HG02870 (cell line): Measurements from ENCODE around the gene CD3E.
"Not testable (repeated sequence)": the region's sequence is repeated elsewhere in the genome, so short reads cannot be mapped to it uniquely, and the experiment has no call there.

Source experiments
- ATAC-seq: cut with Tn5 transposase; IDR thresholded peaks from one replicate; pipeline ENCODE4 v1.9.1; 2021; ENCODE audit warnings: mild to moderate bottlenecking, moderate library complexity; ENCODE audit not compliant: unreplicated experiment

CD3E gene

DNA sequence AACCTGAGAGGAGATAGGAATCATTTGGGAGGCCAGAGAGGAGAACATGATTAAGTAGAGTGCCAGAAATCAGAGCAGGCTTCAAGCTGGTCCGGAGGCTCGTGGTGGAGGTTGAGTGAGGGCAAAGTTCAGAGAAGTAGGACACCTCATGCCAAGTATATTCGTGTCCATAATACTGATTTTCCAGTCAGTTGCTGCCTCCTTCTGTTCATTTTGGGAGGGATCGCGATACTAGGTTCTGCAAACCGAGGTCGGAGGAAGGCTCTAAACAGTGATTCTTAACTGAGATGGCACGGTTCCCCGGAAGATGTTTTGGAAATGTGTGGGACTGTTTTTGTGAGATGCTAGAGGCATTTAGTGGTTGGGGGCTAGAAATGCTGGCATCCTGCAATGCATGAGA lies 13.6 kb upstream of the CD3E start:
- ATAC-seq: no peak

DNA sequence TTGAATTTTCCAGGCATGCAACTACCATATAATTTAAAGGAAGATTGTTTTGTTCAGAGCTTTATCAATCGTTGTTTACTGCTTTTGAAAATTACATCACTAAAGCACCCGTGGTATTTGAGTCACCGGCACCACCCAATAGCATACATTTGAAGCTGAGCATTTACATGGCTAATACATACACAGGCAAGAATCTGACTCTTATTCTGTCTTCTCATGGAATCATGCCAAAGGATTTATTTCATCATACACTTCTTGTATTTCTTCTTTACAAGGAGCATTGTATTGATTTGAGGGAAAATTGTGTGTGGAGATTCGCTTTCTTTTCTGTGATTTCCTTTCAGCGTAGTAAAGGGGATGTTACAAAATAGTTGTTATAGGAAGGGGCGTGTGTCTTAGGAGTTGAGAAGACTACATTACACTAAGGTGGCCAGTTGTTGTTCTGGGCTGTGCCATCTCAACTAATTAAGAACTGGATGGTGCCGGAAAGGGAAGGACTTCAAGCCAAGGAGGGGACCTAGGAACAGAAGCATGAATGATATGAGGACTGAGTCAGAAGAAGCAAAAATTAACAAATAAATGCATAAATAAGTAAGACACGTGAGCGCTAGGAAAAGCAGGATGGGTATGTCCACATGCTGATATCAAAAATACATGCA lies 12.9 kb upstream of the CD3E start:
- no peak for ATAC-seq

DNA sequence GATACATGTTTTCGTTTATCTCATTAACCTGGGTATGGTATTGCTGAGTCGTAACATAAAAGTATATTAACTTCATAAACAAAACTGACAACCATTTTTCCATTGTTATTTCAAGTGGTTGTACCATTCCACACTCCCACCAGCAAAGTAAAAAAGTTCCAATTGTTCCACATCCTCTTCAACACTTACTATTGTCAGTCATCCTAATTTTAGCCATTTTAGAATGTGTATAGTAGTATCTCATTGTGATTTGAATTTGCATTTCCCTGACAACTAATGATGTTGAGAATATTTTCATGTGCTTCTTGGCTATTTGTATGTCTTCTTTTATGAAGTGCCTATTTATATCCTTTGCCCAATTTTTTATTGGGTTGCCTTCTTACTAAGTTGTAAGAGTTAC lies 10.5 kb upstream of the CD3E start:
- ATAC-seq: no peak

DNA sequence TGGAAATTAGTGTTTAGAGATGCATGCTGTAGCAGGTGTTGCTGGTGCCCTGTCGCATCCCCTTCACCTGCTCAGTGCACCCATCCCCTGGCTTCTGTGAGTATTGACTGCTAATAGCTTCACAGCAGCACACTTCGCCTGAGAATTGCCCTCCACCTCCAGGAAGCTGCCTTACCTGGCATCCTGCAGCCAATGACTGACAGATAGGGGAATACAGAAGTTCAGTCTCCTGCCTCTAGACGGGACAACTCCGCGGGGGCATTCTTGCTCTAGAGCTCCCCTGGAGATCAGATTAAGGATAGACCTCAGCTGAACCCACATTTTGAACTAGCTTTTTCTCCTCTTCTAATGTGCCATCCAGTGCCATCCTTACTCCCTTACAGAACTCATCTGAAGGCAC lies 9.3 kb upstream of the CD3E start:
- ATAC-seq: no peak

DNA sequence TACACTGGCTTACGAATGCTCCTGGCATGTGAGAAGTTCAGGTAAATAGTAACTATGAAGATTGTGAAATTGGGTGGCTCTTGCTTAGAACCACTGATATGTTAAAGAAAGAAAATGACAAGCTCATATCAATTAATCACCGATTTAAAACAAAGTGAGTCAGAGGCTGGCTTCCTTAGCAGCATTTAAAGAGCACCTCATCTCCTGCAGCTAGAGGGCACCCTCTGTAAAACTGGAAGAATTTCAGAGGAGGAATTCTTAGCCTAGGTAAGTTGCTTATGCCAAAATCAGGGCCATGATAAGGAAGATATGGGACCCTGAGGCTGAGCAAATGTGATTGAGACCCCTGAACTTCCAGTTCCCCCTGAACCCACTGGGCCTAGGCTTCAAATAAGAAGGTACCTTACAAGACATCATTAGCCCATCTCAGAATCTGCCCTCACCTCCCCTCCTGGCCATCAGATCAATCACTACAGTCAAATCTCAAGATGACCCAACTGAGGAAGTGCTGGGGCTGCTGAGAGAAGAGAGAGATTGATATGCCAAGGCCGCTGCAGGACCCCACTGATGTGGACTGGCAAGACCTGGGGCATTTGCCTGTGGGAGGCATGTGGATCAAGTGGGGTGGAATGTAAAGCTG lies 8.6 kb upstream of the CD3E start:
- ATAC-seq: no peak

DNA sequence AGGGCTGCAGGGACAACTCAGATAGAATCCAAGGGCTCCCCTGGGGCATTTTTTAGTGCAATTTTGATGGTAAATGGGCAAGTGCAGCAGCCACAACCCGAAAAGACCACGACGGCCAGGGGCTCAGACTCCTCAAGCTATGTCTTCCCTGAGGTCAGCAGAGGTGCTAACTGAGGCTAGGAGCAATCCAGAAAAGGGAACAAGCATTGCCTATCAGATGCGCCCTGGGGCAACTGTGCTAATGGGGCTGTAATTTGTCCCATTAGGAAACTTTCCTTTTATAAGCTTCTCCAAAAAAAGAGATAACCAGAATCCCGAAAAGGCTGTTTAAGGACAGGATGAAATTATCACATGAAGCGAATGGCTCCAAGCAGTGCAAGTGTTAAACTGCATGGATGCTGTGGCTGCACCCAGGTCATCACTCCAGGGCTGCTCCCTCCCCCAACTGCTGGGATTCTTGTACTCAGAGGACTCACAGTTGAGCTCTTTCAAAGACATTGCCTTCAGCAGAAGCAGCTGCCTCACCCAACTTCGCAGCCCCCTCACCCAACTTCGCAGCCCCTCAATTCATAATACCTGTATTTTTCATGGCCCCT lies 2.8 kb upstream of the CD3E start:
- ATAC-seq: no peak

DNA sequence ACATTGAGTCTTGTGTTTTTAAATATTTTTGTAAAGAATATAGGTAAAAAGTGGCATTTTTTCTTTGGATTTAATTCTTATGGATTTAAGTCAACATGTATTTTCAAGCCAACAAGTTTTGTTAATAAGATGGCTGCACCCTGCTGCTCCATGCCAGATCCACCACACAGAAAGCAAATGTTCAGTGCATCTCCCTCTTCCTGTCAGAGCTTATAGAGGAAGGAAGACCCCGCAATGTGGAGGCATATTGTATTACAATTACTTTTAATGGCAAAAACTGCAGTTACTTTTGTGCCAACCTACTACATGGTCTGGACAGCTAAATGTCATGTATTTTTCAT lies 333 bp upstream of the CD3E start:
- ATAC-seq: no peak

DNA sequence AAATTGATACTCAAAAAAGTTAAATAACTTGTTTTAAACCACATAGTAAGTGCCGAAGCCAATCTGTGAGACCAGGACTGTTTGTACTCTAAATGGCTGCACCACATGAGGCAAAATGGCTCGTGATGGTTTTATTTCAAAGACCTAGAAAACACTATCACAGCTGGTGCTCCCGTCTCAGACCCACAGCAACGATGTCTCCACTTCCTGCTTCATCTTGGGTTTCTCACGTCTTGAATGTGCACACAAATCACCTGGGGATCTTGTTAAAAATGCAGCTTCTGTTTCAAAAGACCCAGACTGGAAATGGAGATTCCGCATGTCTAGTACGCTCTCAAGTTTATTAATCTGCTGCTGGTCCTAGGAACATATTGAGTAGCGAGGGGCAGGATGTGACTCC lies 1.2 kb downstream of the CD3E start:
- ATAC-seq: no peak

DNA sequence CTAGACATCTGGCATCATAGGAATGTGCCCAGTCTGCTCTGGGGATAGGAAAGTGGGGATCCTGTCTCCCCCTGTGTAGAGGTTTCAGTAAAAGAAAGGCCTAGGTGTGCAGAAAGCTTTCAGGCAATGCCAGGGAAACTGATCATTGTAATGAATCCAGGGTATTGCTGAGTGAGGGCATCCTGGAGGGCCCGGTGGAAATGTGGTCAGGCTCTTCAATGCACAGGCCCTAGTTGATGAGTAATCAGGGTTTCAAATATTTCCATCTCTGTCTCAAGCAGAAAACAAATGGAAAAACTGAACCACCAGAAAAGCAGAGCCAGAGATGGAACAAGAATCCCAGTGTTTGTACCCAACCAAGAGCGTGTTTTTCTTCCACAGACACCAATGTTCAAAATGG lies 2.0 kb downstream of the CD3E start:
- no peak for ATAC-seq

DNA sequence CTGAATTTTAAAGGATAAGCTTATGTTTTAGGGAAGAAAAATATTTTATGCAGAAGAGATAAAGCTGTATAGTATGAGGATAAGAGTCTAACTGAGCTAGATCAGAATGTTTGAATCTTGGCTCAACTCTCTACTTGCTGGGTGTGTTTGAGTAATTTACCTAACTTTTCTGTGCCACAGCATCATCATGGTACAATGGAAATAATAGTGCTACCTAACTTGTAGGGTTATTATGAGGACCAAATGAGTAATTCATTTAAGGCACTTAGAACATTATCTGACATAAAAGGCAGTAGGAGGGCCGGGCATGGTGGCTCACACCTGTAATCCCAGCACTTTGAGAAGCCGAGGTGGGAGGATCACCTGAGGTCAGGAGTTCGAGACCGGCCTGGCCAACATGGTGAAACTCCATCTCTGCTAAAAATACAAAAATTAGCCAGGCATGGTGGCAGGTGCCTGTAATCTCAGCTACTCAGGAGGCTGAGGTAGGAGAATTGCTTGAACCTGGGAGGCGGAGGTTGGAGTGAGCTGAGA lies 4.5 kb downstream of the CD3E start:
- not testable (repeated sequence) for ATAC-seq

DNA sequence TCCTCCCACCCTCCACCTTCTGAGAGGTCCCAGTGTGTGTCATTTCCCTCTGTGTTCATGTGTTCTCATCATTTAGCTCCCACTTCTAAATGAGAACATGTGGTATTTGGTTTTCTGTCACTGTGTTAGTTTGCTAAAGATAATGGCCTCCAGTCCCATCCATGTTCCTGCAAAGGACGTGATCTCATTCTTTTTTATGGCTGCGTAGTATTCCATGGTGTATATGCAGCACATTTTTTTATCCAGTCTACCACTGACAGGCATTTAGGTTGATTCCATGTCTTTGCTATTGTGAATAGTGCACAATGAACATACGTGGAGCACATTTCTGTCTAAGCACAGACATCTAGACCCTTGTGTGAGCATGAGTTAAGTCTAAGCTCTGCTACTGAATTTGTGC lies 5.7 kb downstream of the CD3E start:
- ATAC-seq: no peak

DNA sequence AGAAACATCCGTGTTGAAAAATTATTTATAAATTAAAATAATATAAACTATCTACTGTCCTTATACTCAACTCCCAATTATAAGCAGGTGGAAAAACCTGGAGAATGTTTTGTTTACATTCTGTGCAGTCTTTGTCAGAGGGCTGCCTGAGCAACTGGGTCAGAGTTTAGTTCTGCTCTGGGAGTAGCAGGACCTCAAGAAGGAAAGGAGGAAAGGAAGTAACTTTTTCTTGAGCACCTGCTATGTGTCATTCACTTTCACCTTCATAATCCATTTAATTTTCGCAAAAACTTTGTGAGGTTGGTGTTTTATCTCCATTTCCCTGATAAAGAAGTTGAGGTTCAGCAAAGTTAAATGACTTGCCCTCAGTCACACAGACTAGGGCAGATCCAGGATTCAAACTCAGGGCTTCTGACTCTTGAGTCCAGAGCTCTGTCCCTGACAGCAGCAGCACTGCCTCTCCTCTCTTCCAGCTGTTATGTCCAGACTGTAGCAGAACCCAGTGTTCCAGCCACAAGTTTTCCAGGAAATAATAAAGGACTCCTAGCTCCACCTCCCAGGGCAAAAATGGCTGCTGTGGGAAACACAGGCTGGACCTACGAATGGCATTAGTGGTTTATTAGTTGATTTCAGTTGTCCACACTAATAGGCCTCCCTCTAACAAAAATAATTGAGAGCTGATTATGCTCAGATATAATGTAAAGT lies 6.4 kb downstream of the CD3E start:
- no peak for ATAC-seq

DNA sequence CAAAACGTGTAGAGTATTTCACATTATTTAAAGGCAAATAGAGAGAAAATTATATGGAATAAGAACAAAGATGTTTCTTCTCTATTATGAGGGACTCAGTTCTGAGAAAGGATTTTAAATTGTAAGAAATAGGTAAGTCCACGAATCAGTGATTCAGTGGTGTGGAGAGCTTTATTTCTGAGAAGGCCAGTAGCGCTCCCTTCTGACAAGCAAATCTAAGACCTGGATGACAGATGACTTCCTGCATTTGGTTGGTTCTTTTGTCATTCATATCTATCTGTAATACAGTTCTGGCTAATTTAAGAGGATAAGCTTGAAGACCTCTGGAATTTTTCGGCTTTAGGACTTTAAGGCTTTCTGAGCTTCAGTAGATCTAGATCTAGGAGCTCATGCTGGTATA lies 7.0 kb downstream of the CD3E start:
- no peak for ATAC-seq

DNA sequence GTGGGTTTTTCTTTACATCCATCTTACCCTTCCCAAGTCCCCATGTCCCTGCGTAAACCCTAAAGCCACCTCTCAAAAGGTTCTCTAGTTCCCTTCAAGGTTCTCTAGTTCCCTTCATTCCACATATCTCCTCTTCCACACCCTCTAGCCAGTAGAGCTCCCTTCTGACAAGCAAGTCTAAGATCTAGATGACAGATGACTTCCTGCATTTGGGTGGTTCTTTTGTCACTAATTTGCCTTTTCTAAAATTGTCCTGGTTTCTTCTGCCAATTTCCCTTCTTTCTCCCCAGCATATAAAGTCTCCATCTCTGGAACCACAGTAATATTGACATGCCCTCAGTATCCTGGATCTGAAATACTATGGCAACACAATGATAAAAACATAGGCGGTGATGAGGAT lies 7.8 kb downstream of the CD3E start:
- no peak for ATAC-seq

DNA sequence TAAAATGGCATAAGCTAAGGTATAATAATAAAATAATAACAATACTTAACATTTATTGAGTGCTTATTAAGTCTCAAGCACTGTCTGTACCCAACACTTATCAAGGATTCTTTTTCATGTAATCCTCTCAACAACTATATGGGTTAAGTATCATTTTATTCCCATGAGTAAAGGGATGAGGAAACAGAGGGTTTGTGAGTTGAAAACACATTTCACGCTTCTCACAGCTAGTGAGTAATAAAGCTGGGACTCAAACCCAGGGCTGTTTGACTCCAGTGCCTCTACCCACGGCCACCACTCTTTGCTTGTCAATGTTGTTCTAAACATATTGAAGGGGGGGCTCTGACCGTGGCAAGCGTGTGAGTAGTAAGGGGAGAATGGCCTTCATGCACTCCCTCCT lies 8.7 kb downstream of the CD3E start:
- no peak for ATAC-seq

DNA sequence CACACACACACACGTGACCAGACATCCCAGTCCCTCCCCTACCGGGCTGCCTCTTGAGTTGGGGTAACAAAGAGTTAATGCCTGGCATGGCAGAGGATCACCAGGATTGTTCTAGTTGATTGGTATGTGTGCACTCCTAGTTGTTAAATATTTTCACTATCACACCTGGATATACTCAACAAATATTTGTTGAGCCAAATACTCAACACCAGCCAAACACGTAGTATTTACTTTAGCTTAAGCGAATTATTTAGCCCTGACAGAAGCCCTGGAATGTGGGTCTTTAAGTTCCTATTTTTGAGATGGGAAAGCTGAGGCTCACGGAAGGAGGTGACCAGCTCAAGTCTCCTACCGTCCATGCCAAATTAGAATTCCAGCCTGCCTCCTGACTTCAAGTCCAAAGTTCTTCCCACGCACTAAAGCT lies 10.5 kb downstream of the CD3E start:
- no peak for ATAC-seq

DNA sequence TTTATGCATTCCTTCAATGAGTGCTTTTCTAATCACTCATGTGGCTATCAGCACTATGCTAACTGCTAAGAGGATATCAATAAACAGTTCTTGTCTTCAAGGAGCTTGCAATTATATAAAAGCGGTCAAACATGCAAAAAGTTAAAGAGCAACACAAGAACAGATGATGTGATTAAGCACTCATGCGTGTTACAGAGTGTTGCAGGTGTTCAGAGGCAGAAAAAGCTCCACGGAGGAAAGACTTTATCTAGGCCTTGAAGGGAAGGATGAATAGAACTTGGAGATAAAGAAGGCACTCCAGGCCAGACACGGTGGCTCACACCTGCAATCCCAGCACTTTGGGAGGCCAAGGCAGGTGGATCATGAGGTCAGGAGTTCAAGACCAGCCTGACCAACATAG lies 13.6 kb downstream of the CD3E start:
- ATAC-seq: no peak

DNA sequence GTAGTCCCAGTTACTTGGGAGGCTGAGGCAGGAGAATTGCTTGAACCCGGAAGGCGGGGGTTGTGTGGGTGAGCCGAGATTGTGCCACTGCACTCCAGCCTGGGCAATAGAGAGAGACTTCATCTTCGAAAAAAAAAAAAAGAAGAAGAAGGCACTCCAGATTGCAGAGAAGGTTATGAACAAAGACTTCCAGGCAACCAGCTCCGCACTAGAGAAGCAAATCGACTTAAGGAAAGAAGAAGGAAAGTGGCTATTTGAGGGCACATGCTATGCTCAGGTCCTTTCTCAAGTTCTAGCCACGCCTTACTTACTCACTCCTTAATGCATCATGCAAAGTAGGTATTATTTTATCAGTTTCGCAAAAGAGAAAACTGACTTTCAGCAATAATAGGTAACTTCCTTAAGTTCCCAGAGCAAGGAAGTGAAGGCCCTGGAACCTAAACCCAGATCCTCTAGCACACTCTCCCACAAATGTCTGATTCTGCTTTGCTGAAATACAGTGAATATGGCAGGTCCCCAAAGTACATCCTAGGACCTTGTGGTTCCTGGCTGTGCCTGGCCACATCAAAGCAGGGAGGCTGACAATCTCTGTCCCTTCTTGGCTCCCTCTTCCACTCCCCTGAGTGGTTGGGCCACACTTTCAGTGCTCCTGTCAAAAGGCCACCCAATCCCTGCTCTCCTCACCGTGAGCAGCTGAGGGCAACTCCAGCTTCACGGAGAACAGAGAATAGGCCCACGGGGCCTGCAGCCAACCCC lies 14.2 kb downstream of the CD3E start:
- ATAC-seq: no peak

DNA sequence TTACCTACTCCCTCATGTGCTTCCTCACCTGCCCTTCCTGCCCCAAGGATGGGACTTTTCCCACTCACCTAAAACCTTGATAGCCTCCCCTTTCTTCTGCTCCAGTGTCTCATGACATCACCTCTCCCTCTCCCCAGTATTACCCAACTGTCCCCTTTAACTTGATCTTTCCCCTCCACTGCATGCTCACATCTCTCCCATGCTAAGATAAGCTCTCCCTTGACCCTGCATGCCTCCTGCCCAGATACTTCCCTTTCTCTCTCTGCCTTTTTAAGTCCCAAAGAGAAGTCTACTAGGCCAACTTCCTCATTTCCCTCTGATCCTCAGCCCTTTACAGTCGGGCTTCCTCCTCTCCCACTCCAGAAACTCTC lies 14.8 kb downstream of the CD3E start:
- no peak for ATAC-seq

DNA sequence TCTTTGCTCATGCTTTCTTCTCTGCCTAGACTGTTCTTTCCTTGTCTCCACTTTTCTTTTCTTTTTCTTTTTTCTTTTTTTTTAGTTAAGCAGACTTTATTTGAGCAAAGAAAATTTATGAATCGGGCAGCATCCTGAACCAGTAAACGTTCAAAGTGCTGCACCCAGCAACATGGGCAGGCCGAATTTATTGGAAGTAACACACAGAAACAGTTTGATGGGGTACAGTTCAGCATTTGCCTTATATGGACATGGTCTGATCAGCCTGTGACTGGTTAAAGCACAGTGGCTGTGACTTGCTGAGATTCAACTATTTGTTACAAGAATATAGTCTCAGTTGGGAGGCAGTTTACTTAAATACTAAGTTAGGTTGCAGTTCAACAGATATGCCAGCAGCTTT lies 16.0 kb downstream of the CD3E start:
- no peak for ATAC-seq

DNA sequence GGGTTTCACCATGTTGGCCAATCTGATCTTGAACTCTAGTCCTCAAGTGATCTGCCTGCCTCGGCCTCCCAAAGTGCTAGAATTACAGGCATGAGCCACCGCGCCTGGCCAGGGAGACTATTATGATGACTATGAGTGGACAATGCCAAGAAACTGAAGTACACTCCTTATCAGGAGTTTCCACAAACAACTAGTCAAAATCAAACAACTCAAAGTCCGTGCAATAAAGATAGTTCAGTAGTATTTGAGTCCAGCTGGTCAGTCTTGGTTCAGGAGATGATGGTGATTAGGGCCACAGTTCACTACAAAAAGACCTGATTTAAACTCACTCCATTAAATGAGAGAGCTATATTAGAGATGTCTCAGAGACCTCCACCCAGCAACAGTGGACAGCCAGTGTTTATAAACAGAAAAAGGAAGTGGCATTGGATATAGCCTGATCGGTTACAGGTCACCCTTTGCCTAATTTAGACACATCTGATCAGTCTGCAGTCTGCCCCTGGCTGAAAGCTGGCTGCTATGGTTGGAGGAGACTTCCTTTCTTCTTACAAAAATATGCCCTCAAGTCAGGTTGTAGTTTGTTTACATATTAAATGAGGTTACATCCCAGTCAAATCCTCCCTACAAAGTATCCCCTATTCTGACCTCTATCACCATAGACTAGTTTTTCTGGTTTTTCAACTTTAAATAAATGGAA lies 17.0 kb downstream of the CD3E start:
- no peak for ATAC-seq
